GM23338 (cell line): ENCODE measurements around the gene BCL2A1. TPM values are rescaled to one million over a fixed set of nuclear protein-coding genes. Genes with fewer than 3 reads are reported as not detected.
"Not testable (repeated sequence)": the region's sequence is repeated elsewhere in the genome, so short reads cannot be mapped to it uniquely, and the experiment has no call there.

Experiments used
- ATAC-seq: fragments of 200-7000 bp; cut with Tn5 transposase; 3 replicates; pipeline ENCODE4 v1.9.1; 2020
- DNase-seq: peaks from one replicate; pipeline ENCODE4 v3.0.0-alpha.2; 2015; ENCODE audit warnings: low spot score
- H2AFZ ChIP-seq: fragments of 200-600 bp; sonication (generic); 2 replicates; pipeline ENCODE4 v1.8.0; 2016; ENCODE audit warnings: antibody characterized with exemption, mild to moderate bottlenecking, moderate library complexity
- H3F3A ChIP-seq: fragments of 200-600 bp; sonication (generic); replicated peaks from 2 replicates; pipeline ENCODE4 v1.8.0; 2017; ENCODE audit warnings: antibody characterized with exemption, mixed run types, low read depth
- H3K27ac ChIP-seq: fragments of 200-600 bp; sonication (generic); 2 replicates; pipeline ENCODE4 v1.6.1; 2016; ENCODE audit warnings: low read depth
- H3K27me3 ChIP-seq: fragments of 200-600 bp; sonication (generic); 2 replicates; pipeline ENCODE4 v1.8.0; 2016; ENCODE audit warnings: mild to moderate bottlenecking, mixed run types, moderate library complexity; ENCODE audit not compliant: insufficient read depth
- H3K36me3 ChIP-seq: fragments of 200-600 bp; sonication (generic); 2 replicates; pipeline ENCODE4 v1.8.0; 2016; ENCODE audit warnings: mild to moderate bottlenecking; ENCODE audit not compliant: insufficient read depth
- H3K4me1 ChIP-seq: fragments of 200-600 bp; sonication (generic); 2 replicates; pipeline ENCODE4 v1.8.0; 2016; ENCODE audit warnings: mild to moderate bottlenecking, moderate library complexity; ENCODE audit not compliant: insufficient read depth
- H3K4me2 ChIP-seq: fragments of 200-600 bp; sonication (generic); 2 replicates; pipeline ENCODE4 v1.7.1; 2017; ENCODE audit warnings: mixed run types
- H3K4me3 ChIP-seq: fragments of 200-600 bp; sonication (generic); 2 replicates; pipeline ENCODE4 v1.6.1; 2016; ENCODE audit warnings: mixed run types
- H3K79me2 ChIP-seq: fragments of 200-600 bp; sonication (generic); replicated peaks from 2 replicates; pipeline ENCODE4 v1.8.0; 2017; ENCODE audit warnings: mild to moderate bottlenecking; ENCODE audit not compliant: insufficient read depth
- H3K9me2 ChIP-seq: fragments of 200-600 bp; sonication (generic); 2 replicates; pipeline ENCODE4 v1.8.0; 2017; ENCODE audit not compliant: insufficient read depth
- H4K20me1 ChIP-seq: fragments of 200-600 bp; sonication (generic); replicated peaks from 2 replicates; pipeline ENCODE4 v1.8.0; 2017; ENCODE audit warnings: mild to moderate bottlenecking; ENCODE audit not compliant: insufficient read depth
- H3K27ac Mint-ChIP-seq: 2 replicates; pipeline ENCODE4 v1.8.0; 2020; ENCODE audit warnings: inconsistent platforms, mild to moderate bottlenecking, moderate library complexity, mixed read lengths
- H3K27me3 Mint-ChIP-seq: 3 replicates; pipeline ENCODE4 v1.8.0; 2022; ENCODE audit warnings: low read depth, mild to moderate bottlenecking, moderate library complexity, mixed read lengths, inconsistent platforms; ENCODE audit not compliant: insufficient read depth, poor library complexity
- H3K36me3 Mint-ChIP-seq: 3 replicates; pipeline ENCODE4 v1.8.0; 2021; ENCODE audit warnings: low read depth, mild to moderate bottlenecking, inconsistent platforms, moderate library complexity, mixed read lengths
- H3K4me1 Mint-ChIP-seq: 3 replicates; pipeline ENCODE4 v1.8.0; 2020; ENCODE audit warnings: mild to moderate bottlenecking, inconsistent platforms, mixed read lengths
- H3K4me3 Mint-ChIP-seq: 3 replicates; pipeline ENCODE4 v1.8.0; 2021; ENCODE audit warnings: moderate library complexity, mild to moderate bottlenecking, inconsistent platforms, mixed read lengths
- H3K9me3 Mint-ChIP-seq: 3 replicates; pipeline ENCODE4 v1.8.0; 2020; ENCODE audit warnings: moderate library complexity, mild to moderate bottlenecking, inconsistent platforms, mixed read lengths
- CREB1 ChIP-seq: fragments of 250-450 bp; sonication (Bioruptor Pico); IDR thresholded peaks from 2 replicates; pipeline ENCODE4 v1.5.0; 2020; ENCODE audit warnings: low read depth, mild to moderate bottlenecking, moderate library complexity
- CTCF ChIP-seq, 2 experiments: fragments of 200-600 bp in 1 of 2; sonication (generic) in 1 of 2; conservative IDR thresholded peaks; 2 replicates each; pipeline versions ENCODE4 v1.5.1 to v1.6.1; 2016 to 2017; ENCODE audit warnings: antibody characterized with exemption in 2 of 2, low read depth in 2 of 2, mild to moderate bottlenecking in 2 of 2, moderate library complexity in 1 of 2
- ETS1 ChIP-seq: IDR thresholded peaks from 2 replicates; pipeline ENCODE4 v1.6.1; 2016; ENCODE audit warnings: antibody characterized with exemption
- EZH2 ChIP-seq: fragments of 200-600 bp; sonication (generic); IDR thresholded peaks from one replicate; pipeline ENCODE4 v1.8.0; 2017; ENCODE audit warnings: antibody characterized with exemption, mild to moderate bottlenecking, low read depth; ENCODE audit not compliant: unreplicated experiment
- EZH2phosphoT487 ChIP-seq: fragments of 200-600 bp; sonication (generic); IDR thresholded peaks from one replicate; pipeline ENCODE4 v1.8.1; 2018; ENCODE audit warnings: antibody characterized with exemption; ENCODE audit not compliant: unreplicated experiment
- JUNB ChIP-seq: IDR thresholded peaks from one replicate; pipeline ENCODE4 v1.6.1; 2016; ENCODE audit warnings: antibody characterized with exemption; ENCODE audit not compliant: unreplicated experiment
- NANOG ChIP-seq: IDR thresholded peaks from 2 replicates; pipeline ENCODE4 v1.6.1; 2016; ENCODE audit warnings: antibody characterized with exemption, borderline replicate concordance
- POLR2AphosphoS5 ChIP-seq: IDR thresholded peaks from 2 replicates; pipeline ENCODE4 v1.6.1; 2016; ENCODE audit warnings: antibody characterized with exemption, low read depth
- STAT1 ChIP-seq: IDR thresholded peaks from one replicate; pipeline ENCODE4 v1.6.1; 2016; ENCODE audit warnings: antibody characterized with exemption; ENCODE audit not compliant: unreplicated experiment
- ZNF114 ChIP-seq: fragments of 250-450 bp; sonication (Bioruptor Pico); IDR thresholded peaks from 2 replicates; pipeline ENCODE4 v1.5.0; 2020; ENCODE audit warnings: mild to moderate bottlenecking, moderate library complexity
- polyA plus RNA-seq: library from polyadenylated mRNA; unstranded; fragments of >200 nt; fragmentation: Nextera tagmentation; extraction: Ambion mirVana; gene quantifications from 2 replicates; pipeline ENCODE4 v1.2.1, GENCODE V29; 2016
- total RNA-seq: library from RNA; depleted of rRNA; stranded (reverse); fragments of >200 nt; shearing (Covaris generic); gene quantifications from 2 replicates; pipeline ENCODE4 v1.2.3, GENCODE V29; 2014
- TF ChIP-seq, protein P1 (sequence below): fragments of 250-450 bp; sonication (Bioruptor Pico); IDR thresholded peaks from 2 replicates; pipeline ENCODE4 v1.5.0; 2020; ENCODE audit warnings: mild to moderate bottlenecking, moderate library complexity

BCL2A1 gene
- total and polyA plus RNA-seq, 2 experiments from 2014 or later: not detected

GRCh38 chr15:79929412-79929811, 41.6 kb downstream of the BCL2A1 start:
- ATAC-seq: no peak
- H3K27me3 Mint-ChIP-seq: peaks cover 5% of the 10 kb centered on the region
- TF ChIP-seq CTCF (conservative IDR thresholded peaks at IDR 0.05; ENCODE audit: low read depth in 2 of 2) (no peak), POLR2AphosphoS5 (no peak), JUNB (no peak), ZNF114 (CRISPR knock-in tag) (no peak), ETS1 (no peak), EZH2 (no peak), CREB1 (no peak), STAT1 (no peak), NANOG (no peak), EZH2phosphoT487 (no peak)
- TF ChIP-seq, protein P1, sequence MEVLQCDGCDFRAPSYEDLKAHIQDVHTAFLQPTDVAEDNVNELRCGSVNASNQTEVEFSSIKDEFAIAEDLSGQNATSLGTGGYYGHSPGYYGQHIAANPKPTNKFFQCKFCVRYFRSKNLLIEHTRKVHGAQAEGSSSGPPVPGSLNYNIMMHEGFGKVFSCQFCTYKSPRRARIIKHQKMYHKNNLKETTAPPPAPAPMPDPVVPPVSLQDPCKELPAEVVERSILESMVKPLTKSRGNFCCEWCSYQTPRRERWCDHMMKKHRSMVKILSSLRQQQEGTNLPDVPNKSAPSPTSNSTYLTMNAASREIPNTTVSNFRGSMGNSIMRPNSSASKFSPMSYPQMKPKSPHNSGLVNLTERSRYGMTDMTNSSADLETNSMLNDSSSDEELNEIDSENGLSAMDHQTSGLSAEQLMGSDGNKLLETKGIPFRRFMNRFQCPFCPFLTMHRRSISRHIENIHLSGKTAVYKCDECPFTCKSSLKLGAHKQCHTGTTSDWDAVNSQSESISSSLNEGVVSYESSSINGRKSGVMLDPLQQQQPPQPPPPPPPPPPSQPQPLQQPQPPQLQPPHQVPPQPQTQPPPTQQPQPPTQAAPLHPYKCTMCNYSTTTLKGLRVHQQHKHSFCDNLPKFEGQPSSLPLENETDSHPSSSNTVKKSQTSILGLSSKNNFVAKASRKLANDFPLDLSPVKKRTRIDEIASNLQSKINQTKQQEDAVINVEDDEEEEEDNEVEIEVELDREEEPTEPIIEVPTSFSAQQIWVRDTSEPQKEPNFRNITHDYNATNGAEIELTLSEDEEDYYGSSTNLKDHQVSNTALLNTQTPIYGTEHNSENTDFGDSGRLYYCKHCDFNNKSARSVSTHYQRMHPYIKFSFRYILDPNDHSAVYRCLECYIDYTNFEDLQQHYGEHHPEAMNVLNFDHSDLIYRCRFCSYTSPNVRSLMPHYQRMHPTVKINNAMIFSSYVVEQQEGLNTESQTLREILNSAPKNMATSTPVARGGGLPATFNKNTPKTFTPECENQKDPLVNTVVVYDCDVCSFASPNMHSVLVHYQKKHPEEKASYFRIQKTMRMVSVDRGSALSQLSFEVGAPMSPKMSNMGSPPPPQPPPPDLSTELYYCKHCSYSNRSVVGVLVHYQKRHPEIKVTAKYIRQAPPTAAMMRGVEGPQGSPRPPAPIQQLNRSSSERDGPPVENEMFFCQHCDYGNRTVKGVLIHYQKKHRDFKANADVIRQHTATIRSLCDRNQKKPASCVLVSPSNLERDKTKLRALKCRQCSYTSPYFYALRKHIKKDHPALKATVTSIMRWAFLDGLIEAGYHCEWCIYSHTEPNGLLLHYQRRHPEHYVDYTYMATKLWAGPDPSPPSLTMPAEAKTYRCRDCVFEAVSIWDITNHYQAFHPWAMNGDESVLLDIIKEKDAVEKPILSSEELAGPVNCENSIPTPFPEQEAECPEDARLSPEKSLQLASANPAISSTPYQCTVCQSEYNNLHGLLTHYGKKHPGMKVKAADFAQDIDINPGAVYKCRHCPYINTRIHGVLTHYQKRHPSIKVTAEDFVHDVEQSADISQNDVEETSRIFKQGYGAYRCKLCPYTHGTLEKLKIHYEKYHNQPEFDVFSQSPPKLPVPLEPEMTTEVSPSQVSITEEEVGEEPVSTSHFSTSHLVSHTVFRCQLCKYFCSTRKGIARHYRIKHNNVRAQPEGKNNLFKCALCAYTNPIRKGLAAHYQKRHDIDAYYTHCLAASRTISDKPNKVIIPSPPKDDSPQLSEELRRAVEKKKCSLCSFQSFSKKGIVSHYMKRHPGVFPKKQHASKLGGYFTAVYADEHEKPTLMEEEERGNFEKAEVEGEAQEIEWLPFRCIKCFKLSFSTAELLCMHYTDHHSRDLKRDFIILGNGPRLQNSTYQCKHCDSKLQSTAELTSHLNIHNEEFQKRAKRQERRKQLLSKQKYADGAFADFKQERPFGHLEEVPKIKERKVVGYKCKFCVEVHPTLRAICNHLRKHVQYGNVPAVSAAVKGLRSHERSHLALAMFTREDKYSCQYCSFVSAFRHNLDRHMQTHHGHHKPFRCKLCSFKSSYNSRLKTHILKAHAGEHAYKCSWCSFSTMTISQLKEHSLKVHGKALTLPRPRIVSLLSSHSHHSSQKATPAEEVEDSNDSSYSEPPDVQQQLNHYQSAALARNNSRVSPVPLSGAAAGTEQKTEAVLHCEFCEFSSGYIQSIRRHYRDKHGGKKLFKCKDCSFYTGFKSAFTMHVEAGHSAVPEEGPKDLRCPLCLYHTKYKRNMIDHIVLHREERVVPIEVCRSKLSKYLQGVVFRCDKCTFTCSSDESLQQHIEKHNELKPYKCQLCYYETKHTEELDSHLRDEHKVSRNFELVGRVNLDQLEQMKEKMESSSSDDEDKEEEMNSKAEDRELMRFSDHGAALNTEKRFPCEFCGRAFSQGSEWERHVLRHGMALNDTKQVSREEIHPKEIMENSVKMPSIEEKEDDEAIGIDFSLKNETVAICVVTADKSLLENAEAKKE (CRISPR knock-in tag): no peak
- Histone ChIP-seq H3K36me3 (no peaks in the 10 kb centered on the region), H3K4me2 (no peak overlapping the region), H3K79me2 (no peaks in the 10 kb centered on the region), H3F3A (peaks cover 4% of the 10 kb centered on the region; the same call in 1 of the 2 replicates), H2AFZ (no peak overlapping the region), H3K4me1 (no peaks in the 10 kb centered on the region), H3K9me2 (no peaks in the 10 kb centered on the region), H3K27ac (no peak overlapping the region), H3K27me3 (no peaks in the 10 kb centered on the region), H4K20me1 (no peaks in the 10 kb centered on the region), H3K4me3 (no peak overlapping the region)
- H3K27ac Mint-ChIP-seq: no peak overlapping the region
- H3K4me1 Mint-ChIP-seq: no peaks in the 10 kb centered on the region; the same call in 2 of the 3 replicates
- H3K36me3 Mint-ChIP-seq: peaks cover 8% of the 10 kb centered on the region; the same call in 2 of the 3 replicates
- no peak for DNase-seq
- no peak overlapping the region for H3K4me3 Mint-ChIP-seq
- H3K9me3 Mint-ChIP-seq: peaks cover 9% of the 10 kb centered on the region; the same call in 2 of the 3 replicates

DNA sequence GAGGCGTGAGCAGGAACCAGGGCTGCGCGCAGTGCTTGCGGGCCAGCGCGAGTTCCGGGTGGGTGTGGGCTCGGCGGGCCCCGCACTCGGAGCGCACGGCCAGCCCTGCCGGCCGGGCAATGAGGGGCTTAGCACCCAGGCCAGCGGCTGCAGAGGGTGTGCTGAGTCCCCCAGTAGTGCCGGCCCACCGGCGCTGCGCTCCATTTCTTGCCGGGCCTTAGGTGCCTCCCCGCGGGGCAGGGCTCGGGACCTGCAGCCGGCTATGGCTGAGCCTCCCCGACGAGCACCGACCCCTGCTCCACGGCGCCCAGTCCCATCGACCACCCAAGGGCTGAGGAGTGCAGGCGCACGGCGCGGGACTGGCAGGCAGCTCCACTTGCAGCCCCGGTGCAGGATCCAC, 44.9 kb downstream of the BCL2A1 start:
- ATAC-seq, H3K4me1 ChIP-seq, H3F3A ChIP-seq, H3K4me3 Mint-ChIP-seq, DNase-seq, H3K36me3 ChIP-seq, H3K27me3 ChIP-seq, H3K4me1 Mint-ChIP-seq, H2AFZ ChIP-seq, H3K4me3 ChIP-seq, H3K4me2 ChIP-seq, H4K20me1 ChIP-seq, H3K27ac ChIP-seq, H3K27ac Mint-ChIP-seq, H3K9me2 ChIP-seq: not testable (repeated sequence)
- Mint-ChIP-seq H3K36me3 (peaks cover 28% of the 10 kb centered on the region), H3K9me3 (peaks cover 27% of the 10 kb centered on the region), H3K27me3 (peaks cover 24% of the 10 kb centered on the region)
- H3K79me2 ChIP-seq: peaks cover 18% of the 10 kb centered on the region
